GM18951 (cell line): Measurements from ENCODE around the gene CCNQ.

ENCODE experiments used
- POLR2A ChIP-seq: IDR thresholded peaks from 4 replicates; pipeline ENCODE4 v1.6.1; 2011; ENCODE audit warnings: mild to moderate bottlenecking; ENCODE audit not compliant: insufficient read length, insufficient read depth; ENCODE audit errors: extremely low read depth
- in situ Hi-C: fragments of 300-500 bp; cut with MboI; formaldehyde crosslinking; loops from one replicate; pipeline ENCODE4 v1.12.0; 2022; ENCODE audit warnings: low sequenced_read_pairs, mixed read lengths, inconsistent platforms; ENCODE audit not compliant: unreplicated experiment

The CCNQ gene

DNA sequence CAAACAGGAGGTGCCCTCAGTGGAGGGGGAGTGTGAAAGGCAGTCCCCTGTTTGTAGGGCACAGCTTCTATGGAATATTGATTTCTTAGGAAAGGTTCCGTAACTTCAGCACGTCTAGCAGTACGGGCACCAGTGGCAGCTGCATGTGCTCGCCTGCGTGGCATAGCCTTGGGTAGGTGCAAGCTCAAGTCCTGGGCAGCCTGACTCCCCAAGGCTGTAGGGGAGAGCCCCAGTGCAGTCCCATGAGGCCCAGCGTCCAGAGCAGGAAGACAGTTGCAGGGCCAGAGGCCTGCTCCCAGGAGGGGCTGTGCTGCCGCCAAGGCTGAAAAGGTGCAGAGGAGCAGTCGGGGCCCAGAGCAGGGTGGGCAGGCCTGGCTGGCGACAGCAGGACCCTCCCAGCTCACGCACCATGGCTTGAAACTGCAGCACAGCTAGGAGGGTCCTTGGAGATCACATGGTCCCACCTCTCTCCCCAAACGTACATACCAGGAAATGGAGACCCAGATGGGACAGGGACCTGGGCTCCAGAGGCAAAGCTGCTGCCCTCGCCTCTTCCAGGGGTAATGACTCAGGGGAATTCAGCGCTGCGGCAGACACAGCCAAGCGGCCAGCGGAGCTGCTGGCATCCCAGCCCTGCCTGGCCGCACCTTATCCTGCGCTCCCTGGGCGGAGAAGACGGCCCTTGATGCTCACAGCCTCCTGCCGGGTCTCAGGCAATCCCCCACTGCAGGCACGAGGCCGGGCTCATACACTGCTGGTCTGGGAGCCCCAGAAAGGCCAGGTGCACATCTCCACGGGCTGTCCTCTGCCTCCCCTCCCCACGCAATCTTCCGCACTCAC is 42.0 kb upstream of the CCNQ start:
- in situ Hi-C loops, result no loop called here
- no peak for TF ChIP-seq POLR2A

DNA sequence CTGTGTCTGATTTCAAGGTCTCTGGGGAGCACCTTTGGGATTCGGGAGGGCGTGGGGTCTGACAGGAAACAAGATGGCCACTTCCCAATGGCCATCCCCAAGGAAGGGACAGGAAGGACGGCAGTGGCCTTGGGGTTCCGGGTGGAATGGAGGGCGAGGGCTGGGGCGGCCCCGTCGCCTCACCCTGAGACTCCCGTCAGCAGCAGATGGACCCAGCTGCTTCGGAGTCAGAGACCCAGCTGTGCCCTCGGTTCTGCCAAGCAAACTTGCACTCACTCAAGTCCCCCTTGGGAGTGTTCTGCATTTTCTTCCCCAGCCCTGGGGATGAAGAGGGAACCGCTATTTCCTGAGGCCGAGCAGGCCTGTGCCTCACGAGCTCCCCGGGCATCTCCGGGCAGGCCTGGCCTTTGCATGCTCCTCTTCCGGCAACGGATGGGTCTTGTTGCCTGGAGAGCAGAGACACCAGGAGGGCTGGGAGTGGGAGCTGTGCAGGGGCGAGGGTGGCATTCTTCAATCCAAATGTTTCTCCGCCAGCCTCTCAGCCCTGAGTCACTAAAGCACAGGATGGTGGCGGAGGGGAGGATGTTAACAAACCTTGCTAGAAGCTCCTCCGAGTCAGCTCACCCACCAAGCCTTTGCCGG is 41.2 kb upstream of the CCNQ start:
- no peak for TF ChIP-seq POLR2A
- in situ Hi-C loops, result no loop called here

GRCh38 chrX:153639177-153640044 is 40.5 kb upstream of the CCNQ start:
- in situ Hi-C loops, result no loop called here
- no peak for TF ChIP-seq POLR2A

DNA sequence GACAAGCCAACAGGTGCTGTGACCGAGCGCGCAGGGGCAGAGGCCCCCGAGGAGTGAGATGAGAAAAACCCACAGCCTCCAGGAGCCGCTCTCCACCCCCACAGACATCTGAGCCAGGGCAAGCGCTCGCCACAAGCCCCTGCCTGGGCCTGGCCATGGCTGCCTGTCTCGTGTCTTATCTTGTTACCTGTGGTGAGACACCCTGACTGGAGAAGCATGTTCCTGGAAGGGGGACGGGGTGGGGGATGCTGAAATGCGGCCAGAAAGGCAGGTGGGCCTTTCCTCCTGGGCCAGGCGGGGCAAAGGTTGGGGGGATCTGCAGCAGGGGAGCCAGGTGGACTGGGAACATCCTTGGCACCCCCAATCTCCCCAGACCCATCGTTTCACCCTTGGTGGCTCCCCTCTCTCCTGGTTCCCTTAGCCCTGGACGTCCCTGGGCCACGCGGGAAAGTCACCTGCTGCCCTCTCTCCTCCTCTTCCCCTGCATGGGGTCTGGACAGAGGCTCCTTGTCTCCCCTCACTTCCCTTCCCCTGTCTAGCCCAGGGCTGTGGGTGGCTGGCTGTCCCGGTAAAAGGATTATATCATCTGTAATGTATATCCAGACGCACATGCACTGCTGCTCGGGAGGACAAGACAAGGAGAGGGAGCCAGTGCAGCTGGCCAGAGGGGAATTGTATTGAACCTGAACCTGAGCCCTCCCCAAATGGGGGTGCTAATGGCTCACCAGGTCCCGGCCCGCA is 39.7 kb upstream of the CCNQ start:
- in situ Hi-C loops, result no loop called here
- TF ChIP-seq POLR2A, result no peak

GRCh38 chrX:153638041-153638371 is 39.1 kb upstream of the CCNQ start:
- in situ Hi-C loops, result no loop called here

DNA sequence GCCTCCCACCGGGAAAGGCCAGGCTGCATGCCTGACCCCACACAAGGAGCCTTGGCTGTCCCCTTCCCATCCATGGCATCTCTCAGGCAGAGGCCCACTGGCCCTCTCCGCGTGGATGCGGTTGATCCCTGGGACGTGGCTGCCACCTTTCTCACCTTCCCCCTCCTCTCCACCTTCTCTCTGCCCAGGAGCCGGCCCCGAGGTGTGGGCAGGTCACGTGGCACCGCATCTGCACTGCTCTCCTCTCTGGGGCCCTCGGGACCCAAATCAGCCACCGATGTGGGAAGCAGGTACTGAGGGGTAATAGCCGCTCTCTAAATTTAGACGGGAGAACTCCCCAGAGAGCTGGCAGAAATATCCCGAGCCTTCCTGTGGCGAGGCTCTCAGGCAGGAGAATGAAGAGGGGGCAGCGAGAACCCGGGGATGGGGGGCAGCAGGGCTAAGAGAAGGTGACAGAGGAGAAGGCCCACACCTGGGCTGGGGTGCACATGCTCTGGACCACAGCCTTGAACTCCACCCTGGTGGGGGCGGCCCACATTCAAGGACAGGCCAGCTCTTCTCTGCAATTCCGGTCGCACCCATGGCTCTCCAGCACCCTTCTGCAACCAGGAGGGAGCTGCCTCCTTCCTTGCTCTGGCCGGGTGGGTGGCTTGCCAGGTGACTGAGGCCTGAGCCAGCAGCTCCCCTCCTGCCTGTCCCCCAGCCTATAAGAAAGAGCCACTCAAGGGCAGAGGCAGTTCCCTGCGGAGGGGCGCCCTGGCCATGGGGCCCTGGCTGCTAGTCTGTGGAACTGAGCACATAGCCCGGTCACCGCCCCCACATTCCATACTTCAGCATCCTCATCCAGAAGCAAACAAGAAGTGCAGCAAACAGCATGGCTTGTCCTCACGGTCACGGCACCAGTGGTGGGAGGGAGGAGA is 38.4 kb upstream of the CCNQ start:
- no peak for TF ChIP-seq POLR2A
- in situ Hi-C loops, result no loop called here

More at GRCh38 chrX:153638041-153638371, 39.1 kb upstream of the CCNQ start:
- TF ChIP-seq POLR2A, result no peak

DNA sequence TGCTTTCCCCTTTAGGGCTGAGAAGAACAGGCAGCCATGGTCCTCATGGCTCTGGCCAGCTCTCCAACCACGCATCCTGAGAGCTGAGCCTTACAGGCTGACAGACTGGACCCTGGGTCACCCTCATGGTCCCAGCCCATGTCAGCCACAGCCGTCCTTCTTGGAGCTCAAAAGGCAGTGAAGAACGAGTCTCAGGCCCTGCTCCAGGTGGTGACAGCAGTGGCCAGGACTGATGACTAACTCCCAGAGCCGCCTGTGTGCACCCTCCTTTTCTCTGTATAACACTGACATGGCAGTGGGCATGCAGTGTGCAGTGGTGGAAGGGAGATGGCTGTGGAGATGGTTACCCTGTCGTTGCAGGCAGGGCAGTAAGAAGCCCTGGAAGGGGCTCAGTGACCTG is 37.8 kb upstream of the CCNQ start:
- TF ChIP-seq POLR2A, result no peak
- in situ Hi-C loops, result no loop called here

GRCh38 chrX:153635788-153636668 is 37.1 kb upstream of the CCNQ start:
- TF ChIP-seq POLR2A, result no peak
- in situ Hi-C loops, result no loop called here

- in situ Hi-C loops, result no loop called here
Measured at GRCh38 chrX:153635388-153635787, 36.4 kb upstream of the CCNQ start.

GRCh38 chrX:153634832-153635231 is 35.9 kb upstream of the CCNQ start:
- in situ Hi-C loops, result no loop called here

More at GRCh38 chrX:153635388-153635787, 36.4 kb upstream of the CCNQ start:
- no peak for TF ChIP-seq POLR2A

DNA sequence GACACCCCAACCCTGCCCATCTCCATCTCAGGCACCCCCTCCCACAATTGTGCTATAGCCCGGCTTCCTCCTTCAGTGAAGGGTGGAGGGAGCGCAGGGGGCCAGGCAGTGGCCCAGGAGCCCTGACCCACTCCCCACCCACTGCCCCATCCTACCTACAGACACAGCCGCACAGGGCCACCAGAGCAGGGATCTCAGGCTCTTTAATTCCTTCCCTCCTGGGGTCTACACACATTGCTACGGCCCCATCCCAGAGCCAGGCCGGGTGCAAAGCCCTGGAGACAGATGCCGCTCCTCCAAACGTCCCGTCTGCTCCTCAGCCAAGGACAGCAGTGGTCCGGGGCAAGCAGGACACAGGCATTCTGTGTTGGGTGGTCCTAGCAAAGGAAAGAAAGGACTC is 35.3 kb upstream of the CCNQ start:
- in situ Hi-C loops, result no loop called here
- no peak for TF ChIP-seq POLR2A

More at GRCh38 chrX:153634832-153635231, 35.9 kb upstream of the CCNQ start:
- TF ChIP-seq POLR2A, result no peak

DNA sequence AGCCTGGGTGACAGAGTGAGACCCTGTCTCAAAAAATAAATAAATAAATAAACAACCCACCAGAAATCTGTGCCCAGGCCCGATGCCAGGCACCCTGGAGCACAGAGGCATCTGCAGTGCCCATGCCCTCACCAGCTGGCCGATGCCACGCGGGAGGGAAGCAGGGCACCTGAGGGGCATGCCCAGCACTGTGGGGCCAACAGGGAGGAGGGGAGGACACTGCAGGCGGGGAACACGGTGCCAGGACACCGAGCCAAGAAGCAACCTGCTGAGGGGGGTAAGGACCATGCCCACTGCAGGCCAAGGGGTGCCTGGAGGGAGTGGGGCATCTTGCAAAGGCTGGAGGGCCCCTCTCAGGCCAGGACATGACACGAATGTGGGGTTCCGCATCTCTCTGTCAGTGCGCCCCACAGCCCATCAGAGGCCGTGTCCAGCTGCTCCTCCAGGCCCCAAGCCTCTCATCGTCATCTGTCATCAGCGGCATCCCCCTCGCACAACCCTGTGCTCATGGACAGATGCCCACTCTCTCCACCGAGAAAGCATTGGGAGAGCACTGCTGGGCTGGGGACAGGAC is 34.8 kb upstream of the CCNQ start:
- TF ChIP-seq POLR2A, result no peak
- in situ Hi-C loops, result no loop called here
